ENCODE results near the gene TRIP12.
"Not testable (repeated sequence)": the region's sequence is repeated elsewhere in the genome, so short reads cannot be mapped to it uniquely, and the experiment has no call there.

The TRIP12 gene

DNA sequence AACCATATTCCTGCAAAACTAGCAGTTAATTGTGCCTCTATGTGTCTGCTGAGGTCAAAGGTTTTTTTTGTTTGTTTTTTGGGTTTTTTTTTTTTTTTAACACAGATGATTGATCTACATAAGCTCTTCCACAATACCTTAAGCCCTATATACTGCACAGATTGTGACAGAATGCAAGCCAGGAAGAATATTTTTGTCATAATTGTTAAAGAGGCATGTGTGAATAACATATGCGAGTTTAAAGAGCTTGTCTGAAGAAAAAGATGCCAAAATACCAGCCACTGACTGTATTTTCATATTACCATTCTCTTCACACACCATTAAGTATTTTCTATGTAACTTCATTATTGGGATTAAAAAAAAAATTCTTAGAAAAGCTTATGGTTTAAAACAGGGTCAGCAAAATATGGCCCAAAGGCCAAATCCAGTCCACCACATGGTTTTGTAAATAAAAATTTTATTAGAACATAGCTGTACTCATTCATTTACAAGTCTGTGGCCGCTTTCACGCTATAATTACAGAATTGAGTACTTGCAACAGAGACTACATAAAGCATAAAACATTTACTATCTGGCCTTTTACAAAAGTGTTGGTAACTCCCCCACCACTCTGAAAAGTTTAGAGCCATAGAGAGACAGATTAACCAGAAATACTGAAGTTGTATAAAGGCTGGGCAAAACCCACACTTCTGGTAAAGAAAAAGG lies 89.9 kb downstream of the TRIP12 start:
- no peak for TF ChIP-seq JUND (IDR thresholded peaks at IDR 0.05; ENCODE audit: low read depth)
- in situ Hi-C loops (cut with HindIII; ENCODE audit: low pct_unique_long_range_greater_than_20kb, low sequenced_read_pairs) = no loop called here
- no peak for DNase-seq (ENCODE audit: low read depth in 1 of 2, low spot score in 1 of 2)

- TF ChIP-seq JUND (IDR thresholded peaks at IDR 0.05; ENCODE audit: low read depth) = no peak
- in situ Hi-C loops (cut with HindIII; ENCODE audit: low pct_unique_long_range_greater_than_20kb, low sequenced_read_pairs) = no loop called here
- DNase-seq (ENCODE audit: low read depth in 1 of 2, low spot score in 1 of 2) = no peak
Observed at GRCh38 chr2:229825476-229825875, 96.3 kb downstream of the TRIP12 start.

DNA sequence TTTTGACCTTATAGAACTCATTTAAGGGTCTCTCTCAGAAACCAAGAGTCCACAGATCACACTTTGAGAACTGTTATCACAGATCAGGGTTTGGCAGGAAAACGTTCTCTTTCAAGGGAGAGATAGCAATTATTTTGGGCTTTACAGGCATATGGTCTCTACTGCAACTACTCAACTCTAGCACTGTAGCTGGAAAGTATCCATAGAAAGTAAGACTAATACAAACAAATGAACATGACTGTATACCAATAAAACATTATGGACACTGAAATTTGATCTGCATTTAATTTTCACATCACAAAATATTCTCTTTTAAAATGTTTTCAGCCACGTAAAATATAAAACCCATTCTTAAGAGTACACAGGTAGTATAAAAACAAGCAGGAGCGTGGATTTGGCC lies 100.5 kb downstream of the TRIP12 start:
- no peak for DNase-seq (ENCODE audit: low read depth in 1 of 2, low spot score in 1 of 2)
- in situ Hi-C loops (cut with HindIII; ENCODE audit: low pct_unique_long_range_greater_than_20kb, low sequenced_read_pairs) = no loop called here
- TF ChIP-seq JUND (IDR thresholded peaks at IDR 0.05; ENCODE audit: low read depth) = no peak

DNA sequence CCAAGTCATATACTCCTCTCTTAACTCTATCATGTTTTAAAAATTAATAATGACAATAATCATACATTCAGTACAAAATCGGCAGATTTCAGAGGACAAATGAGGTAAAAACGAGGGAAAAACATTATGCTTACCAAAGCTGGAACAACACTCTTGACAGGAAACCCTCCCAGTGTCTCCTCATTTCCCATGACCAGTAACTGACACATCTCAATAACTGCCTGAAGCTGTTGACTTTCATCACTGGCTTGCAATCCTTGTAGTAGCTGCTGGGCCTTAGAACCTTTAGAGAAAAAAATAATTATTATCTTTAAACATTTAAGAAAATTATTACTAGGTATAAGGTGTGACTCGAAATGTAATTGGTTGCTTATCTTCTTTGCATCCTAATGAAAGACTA lies 103.6 kb downstream of the TRIP12 start:
- TF ChIP-seq JUND (IDR thresholded peaks at IDR 0.05; ENCODE audit: low read depth) = no peak
- no peak for DNase-seq (ENCODE audit: low read depth in 1 of 2, low spot score in 1 of 2)
- in situ Hi-C loops (cut with HindIII; ENCODE audit: low pct_unique_long_range_greater_than_20kb, low sequenced_read_pairs) = no loop called here

DNA sequence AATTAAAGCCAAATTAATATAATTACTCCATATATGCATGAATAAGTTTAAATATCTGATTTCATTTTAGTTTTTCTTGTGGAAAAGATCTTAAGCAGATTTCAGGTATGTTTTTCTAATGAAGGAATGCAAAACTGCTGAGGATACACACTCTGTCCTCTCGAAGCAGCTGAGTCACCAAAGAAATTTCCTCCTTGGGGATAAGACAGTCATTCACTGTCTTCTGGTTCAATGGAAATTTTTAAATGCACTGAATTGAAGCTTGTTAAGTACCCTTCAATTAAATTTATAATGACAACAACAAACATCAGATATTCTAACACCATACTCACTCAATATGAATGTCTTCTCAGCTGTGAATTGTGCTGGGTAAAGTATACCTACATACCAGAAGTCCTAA lies 106.0 kb downstream of the TRIP12 start:
- in situ Hi-C loops (cut with HindIII; ENCODE audit: low pct_unique_long_range_greater_than_20kb, low sequenced_read_pairs) = no loop called here
- no peak for TF ChIP-seq JUND (IDR thresholded peaks at IDR 0.05; ENCODE audit: low read depth)
- DNase-seq (ENCODE audit: low read depth in 1 of 2, low spot score in 1 of 2) = no peak

DNA sequence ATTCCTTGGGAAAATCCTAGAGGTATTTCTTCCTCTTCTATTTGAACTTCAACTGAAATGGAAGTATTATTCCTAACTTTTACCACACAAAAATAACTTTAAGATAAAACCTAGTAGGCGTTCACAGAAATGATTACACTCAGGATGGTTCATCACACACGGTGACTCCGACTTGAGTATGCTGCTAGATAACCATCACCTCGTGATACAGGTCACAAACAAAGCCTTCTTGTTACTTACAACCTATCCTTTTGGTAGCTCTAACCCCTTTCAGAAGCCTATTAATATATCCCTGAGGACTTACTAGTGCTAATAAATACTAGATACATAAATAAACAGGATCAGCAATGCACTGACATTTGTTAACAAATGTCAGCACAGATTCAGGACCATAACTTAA lies 106.5 kb downstream of the TRIP12 start:
- in situ Hi-C loops (cut with HindIII; ENCODE audit: low pct_unique_long_range_greater_than_20kb, low sequenced_read_pairs) = no loop called here
- no peak for DNase-seq (ENCODE audit: low read depth in 1 of 2, low spot score in 1 of 2)
- TF ChIP-seq JUND (IDR thresholded peaks at IDR 0.05; ENCODE audit: low read depth) = no peak

DNA sequence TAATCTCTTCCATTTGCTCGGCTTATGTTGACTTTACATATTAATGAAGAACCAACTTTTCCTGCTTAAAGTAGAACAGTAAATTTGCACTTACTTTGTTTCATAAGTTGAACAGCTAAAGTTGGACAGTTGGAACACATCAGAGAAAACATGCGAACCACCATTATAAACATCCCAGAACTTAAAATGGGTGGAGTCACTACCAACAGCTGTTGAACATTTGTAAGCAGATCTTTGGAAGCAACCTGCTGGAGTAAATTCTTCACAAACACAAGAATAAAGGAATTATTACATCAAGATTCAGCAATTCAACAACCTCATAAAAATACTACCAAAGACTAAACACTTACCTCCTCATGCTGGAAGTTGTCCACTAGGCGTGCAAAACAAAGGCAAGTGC lies 111.0 kb downstream of the TRIP12 start:
- in situ Hi-C loops (cut with HindIII; ENCODE audit: low pct_unique_long_range_greater_than_20kb, low sequenced_read_pairs) = no loop called here
- no peak for DNase-seq (ENCODE audit: low read depth in 1 of 2, low spot score in 1 of 2)
- TF ChIP-seq JUND (IDR thresholded peaks at IDR 0.05; ENCODE audit: low read depth) = no peak

DNA sequence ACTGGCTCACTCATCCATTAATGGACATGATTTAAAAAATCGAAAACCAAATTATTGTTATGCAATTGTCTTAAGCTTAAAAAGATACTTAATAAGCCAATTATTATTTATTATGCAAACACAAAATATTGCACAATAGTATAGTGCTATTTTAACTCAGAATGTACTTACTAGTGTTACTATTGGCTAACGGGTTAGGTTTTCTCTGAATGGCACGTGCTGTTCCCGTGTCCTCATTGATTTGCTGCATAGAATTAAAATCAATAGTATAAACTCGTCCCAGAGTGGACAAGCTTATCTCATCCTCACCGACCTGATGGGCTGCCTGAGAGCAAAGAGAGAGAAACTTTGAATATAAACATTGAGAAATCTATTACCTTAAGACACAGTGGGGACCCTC lies 116.2 kb downstream of the TRIP12 start:
- in situ Hi-C loops (cut with HindIII; ENCODE audit: low pct_unique_long_range_greater_than_20kb, low sequenced_read_pairs) = no loop called here
- no peak for DNase-seq (ENCODE audit: low read depth in 1 of 2, low spot score in 1 of 2)
- no peak for TF ChIP-seq JUND (IDR thresholded peaks at IDR 0.05; ENCODE audit: low read depth)

DNA sequence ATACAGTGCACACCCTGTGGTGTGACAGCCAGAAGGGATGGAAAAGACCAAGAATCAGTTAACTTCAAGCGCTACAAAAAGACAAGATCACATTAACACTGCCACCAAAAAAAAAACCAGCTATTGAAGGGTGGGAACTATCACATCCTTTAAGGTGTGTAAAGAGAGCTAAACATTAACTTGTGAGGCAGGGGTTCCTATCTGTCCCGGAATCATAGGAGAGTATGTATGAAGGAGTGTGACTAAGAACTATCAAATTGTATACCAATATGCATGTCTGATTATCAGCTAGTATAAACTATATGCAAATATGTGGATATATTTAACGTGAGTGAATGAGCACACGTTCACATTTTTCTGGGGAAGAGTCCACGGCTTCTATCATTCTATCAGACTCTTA lies 119.0 kb downstream of the TRIP12 start:
- in situ Hi-C loops (cut with HindIII; ENCODE audit: low pct_unique_long_range_greater_than_20kb, low sequenced_read_pairs) = no loop called here

GRCh38 chr2:229800997-229801754 lies 120.6 kb downstream of the TRIP12 start:
- DNase-seq (ENCODE audit: low read depth in 1 of 2, low spot score in 1 of 2) = peak; percentile 10 to 61
- no peak for TF ChIP-seq JUND (IDR thresholded peaks at IDR 0.05; ENCODE audit: low read depth)
- in situ Hi-C loops (cut with HindIII; ENCODE audit: low pct_unique_long_range_greater_than_20kb, low sequenced_read_pairs) = no loop called here

More for the DNA sequence above, 119.0 kb downstream of the TRIP12 start:
- no peak for TF ChIP-seq JUND (IDR thresholded peaks at IDR 0.05; ENCODE audit: low read depth)
- no peak for DNase-seq (ENCODE audit: low read depth in 1 of 2, low spot score in 1 of 2)

DNA sequence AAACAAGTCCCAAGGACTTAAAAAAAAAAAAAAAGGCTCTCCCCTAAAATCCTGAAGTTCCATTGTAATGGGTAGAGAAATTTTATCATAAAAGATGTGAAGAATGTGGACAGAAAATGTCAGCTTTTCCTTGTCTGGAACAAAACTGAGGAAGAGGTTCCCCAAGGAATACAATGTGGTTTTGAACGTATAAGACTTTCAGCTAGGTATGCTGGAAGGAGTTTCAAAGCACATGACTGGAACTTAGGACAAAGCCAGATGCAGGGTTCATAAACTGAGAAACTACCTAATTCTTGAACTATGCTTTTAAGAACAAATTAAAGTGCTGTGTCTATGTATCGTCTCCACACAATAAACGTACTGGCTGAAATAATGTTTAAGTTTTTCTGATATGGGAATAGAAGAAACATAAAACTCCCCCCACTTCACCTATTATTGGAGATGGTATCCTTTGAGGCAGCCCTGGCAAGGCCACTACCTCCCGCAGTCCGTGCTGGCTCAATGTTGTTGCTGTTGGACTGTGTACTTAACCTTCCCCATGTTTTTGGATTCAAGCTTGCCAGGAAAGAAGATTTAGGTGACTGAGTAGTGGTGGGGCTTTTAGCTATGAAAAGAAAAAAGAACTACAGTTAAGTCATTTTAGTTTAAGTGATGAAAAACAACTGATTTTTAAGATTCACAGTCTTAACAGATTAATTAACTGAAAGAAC lies 123.2 kb downstream of the TRIP12 start:
- no peak for TF ChIP-seq JUND (IDR thresholded peaks at IDR 0.05; ENCODE audit: low read depth)
- DNase-seq (ENCODE audit: low read depth in 1 of 2, low spot score in 1 of 2) = no peak
- in situ Hi-C loops (cut with HindIII; ENCODE audit: low pct_unique_long_range_greater_than_20kb, low sequenced_read_pairs) = no loop called here

- in situ Hi-C loops (cut with HindIII; ENCODE audit: low pct_unique_long_range_greater_than_20kb, low sequenced_read_pairs) = no loop called here
- DNase-seq (ENCODE audit: low read depth in 1 of 2, low spot score in 1 of 2) = no peak
- no peak for TF ChIP-seq JUND (IDR thresholded peaks at IDR 0.05; ENCODE audit: low read depth)
Observed at GRCh38 chr2:229795058-229795457, 126.8 kb downstream of the TRIP12 start.

DNA sequence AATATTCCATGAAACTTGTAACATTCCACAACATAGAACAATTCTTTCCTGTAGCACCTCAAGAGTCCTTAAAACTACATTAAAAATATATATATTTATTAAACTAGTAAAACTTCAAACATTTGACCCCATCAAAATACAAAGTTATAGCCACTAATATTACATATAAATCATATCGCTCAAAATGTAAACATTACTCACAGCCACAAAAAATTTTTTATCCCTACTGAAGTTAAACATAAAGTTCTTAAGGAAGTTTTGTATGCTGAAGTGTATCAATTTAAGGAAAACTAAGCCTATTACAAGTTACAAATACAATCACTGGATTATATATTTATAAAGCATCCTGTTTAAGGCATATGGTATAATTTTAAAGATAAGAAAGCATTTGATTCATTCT lies 127.2 kb downstream of the TRIP12 start:
- in situ Hi-C loops (cut with HindIII; ENCODE audit: low pct_unique_long_range_greater_than_20kb, low sequenced_read_pairs) = no loop called here
- DNase-seq (ENCODE audit: low read depth in 1 of 2, low spot score in 1 of 2) = no peak
- no peak for TF ChIP-seq JUND (IDR thresholded peaks at IDR 0.05; ENCODE audit: low read depth)

DNA sequence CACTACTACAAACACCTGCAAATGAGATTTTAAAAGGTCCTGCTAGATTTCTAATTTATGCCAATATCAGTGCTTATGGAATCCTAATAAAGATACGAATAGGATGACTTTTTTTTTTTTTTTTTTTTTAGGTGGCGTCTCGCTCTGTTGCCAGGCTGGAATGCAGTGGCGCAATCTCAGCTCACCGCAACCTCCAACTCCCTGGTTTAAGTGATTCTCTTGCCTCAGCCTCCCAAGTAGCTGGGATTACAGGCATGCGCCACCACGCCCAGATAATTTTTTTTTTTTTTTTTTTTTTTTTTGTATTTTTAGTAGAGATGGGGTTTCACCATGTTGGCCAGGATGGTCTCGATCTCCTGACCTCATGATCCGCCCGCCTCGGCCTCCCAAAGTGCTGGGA lies 135.5 kb downstream of the TRIP12 start:
- in situ Hi-C loops (cut with HindIII; ENCODE audit: low pct_unique_long_range_greater_than_20kb, low sequenced_read_pairs); DNase-seq (ENCODE audit: low read depth in 1 of 2, low spot score in 1 of 2): not testable (repeated sequence)
